Measurements from ENCODE around the gene FNDC10.

DNA sequence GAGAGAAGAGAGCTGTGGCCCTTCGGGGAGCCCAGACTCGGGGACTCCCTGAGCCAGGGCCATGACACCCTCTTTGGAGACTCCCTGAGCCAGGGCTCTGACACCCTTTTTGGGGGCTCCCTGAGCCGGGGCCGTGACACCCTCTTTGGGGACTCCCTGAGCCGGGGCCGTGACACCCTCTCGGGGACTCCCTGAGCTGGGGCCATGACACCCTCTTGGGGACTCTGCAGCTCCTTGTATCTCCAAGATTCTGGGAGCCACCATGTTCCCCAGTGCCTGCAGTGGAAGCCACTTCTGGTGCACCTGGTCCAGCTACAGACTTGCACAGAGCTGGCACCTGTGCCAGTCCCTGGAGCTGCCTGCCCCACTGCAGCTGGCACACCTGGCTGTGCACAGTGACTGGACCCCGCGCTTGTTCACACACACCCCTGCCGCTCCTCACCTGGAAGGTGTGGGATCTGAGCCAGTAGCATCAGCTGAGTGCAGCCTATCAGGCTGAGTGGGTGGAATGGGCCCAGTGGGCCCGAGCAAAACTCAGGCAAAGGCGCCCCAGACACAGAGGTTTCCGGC lies 21.5 kb downstream of the FNDC10 start:
- TF ChIP-seq, protein P1, sequence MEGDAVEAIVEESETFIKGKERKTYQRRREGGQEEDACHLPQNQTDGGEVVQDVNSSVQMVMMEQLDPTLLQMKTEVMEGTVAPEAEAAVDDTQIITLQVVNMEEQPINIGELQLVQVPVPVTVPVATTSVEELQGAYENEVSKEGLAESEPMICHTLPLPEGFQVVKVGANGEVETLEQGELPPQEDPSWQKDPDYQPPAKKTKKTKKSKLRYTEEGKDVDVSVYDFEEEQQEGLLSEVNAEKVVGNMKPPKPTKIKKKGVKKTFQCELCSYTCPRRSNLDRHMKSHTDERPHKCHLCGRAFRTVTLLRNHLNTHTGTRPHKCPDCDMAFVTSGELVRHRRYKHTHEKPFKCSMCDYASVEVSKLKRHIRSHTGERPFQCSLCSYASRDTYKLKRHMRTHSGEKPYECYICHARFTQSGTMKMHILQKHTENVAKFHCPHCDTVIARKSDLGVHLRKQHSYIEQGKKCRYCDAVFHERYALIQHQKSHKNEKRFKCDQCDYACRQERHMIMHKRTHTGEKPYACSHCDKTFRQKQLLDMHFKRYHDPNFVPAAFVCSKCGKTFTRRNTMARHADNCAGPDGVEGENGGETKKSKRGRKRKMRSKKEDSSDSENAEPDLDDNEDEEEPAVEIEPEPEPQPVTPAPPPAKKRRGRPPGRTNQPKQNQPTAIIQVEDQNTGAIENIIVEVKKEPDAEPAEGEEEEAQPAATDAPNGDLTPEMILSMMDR (IDR thresholded peaks at IDR 0.05) = no peak
- TF ChIP-seq POLR2A (IDR thresholded peaks at IDR 0.05) = no peak
